ENCODE data around the gene TMEM51.

DNA sequence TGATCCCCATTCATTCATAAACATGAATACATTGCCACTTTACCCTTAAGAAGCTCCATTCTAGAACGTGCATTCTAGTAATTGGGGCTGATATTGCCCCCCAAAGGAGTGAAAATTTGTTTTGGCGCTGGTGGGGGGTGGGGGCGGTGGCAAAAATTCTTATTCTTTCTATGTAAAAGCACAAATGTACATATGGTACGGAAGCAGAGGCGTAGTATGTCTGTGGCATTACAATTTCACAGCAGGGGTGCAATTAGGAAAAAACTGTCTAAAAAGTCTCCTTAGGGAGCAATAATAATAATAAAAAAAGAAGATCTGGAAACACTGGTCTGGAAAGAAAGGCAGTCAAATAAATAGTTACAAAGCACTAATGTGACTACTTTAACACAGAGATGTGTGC is 40.4 kb upstream of the TMEM51 start:
- no peak for TF ChIP-seq POLR2AphosphoS5 (IDR thresholded peaks at IDR 0.05; ENCODE audit: insufficient read depth in 1 of 2, low read depth in 1 of 2)
- TF ChIP-seq, protein P1, sequence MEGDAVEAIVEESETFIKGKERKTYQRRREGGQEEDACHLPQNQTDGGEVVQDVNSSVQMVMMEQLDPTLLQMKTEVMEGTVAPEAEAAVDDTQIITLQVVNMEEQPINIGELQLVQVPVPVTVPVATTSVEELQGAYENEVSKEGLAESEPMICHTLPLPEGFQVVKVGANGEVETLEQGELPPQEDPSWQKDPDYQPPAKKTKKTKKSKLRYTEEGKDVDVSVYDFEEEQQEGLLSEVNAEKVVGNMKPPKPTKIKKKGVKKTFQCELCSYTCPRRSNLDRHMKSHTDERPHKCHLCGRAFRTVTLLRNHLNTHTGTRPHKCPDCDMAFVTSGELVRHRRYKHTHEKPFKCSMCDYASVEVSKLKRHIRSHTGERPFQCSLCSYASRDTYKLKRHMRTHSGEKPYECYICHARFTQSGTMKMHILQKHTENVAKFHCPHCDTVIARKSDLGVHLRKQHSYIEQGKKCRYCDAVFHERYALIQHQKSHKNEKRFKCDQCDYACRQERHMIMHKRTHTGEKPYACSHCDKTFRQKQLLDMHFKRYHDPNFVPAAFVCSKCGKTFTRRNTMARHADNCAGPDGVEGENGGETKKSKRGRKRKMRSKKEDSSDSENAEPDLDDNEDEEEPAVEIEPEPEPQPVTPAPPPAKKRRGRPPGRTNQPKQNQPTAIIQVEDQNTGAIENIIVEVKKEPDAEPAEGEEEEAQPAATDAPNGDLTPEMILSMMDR (IDR thresholded peaks at IDR 0.05), result no peak
